A673 (cell line): Measurements from ENCODE around the gene WTAP. TPM values are rescaled to one million over a fixed set of nuclear protein-coding genes. Genes with fewer than 3 reads are reported as not detected.
"Not testable (repeated sequence)": the region's sequence is repeated elsewhere in the genome, so short reads cannot be mapped to it uniquely, and the experiment has no call there.

Experiments used
- BruUV-seq: library from RNA; stranded (reverse); fragments of 400-500 nt; replicated peaks from 2 replicates; lab custom pipeline; 2021; lab: Mats Ljungman, UMichigan
- CTCF ChIA-PET: fragments of 300-600 bp; sonication (Branson Sonifier 250); formaldehyde crosslinking; loops from one replicate; lab custom pipeline; 2022; ENCODE audit warnings: antibody characterized with exemption; lab: Charles Lee
- POLR2A ChIA-PET: fragments of 300-600 bp; sonication (Branson Sonifier 250); formaldehyde crosslinking; loops from one replicate; lab custom pipeline; 2022; ENCODE audit warnings: antibody characterized with exemption; ENCODE audit not compliant: low non-redundant PET; lab: Charles Lee
- DNase-seq: peaks from one replicate; pipeline ENCODE4 v3.0.0-alpha.2; 2015; ENCODE audit warnings: low spot score
- H3K27ac ChIP-seq: fragments of 200-600 bp; sonication (generic); 2 replicates; pipeline ENCODE4 v1.5.1; 2016; ENCODE audit warnings: mixed run types, low read depth, mild to moderate bottlenecking, mixed read lengths, antibody characterized with exemption, low read length; ENCODE audit not compliant: poor library complexity, severe bottlenecking
- H3K27me3 ChIP-seq: fragments of 200-600 bp; sonication (generic); replicated peaks from 2 replicates; pipeline ENCODE4 v1.6.1; 2017; ENCODE audit warnings: mixed run types, low read depth, mild to moderate bottlenecking, mixed read lengths, antibody characterized with exemption, low read length; ENCODE audit not compliant: insufficient read depth, poor library complexity
- H3K36me3 ChIP-seq: fragments of 200-600 bp; sonication (generic); 2 replicates; pipeline ENCODE4 v1.6.1; 2016; ENCODE audit warnings: mixed run types, mild to moderate bottlenecking, mixed read lengths, antibody characterized with exemption, low read length; ENCODE audit not compliant: insufficient read depth, poor library complexity, severe bottlenecking
- H3K4me1 ChIP-seq: fragments of 200-600 bp; sonication (generic); 2 replicates; pipeline ENCODE4 v1.6.1; 2017; ENCODE audit warnings: mixed run types, mild to moderate bottlenecking, mixed read lengths, antibody characterized with exemption, low read length; ENCODE audit not compliant: insufficient read depth, poor library complexity, severe bottlenecking
- H3K4me3 ChIP-seq: fragments of 200-600 bp; sonication (generic); 2 replicates; pipeline ENCODE4 v1.5.1; 2016; ENCODE audit warnings: low read depth, mixed run types, mild to moderate bottlenecking, mixed read lengths, low read length; ENCODE audit not compliant: poor library complexity, severe bottlenecking
- H3K9me3 ChIP-seq: fragments of 200-600 bp; sonication (generic); 2 replicates; pipeline ENCODE4 v1.6.1; 2016; ENCODE audit warnings: mixed run types, low read depth, mild to moderate bottlenecking, mixed read lengths, antibody characterized with exemption, low read length; ENCODE audit not compliant: poor library complexity, severe bottlenecking
- EZH2 ChIP-seq: fragments of 200-600 bp; sonication (generic); IDR thresholded peaks from 2 replicates; pipeline ENCODE4 v1.6.1; 2017; ENCODE audit warnings: borderline replicate concordance, low read depth, mild to moderate bottlenecking, mixed read lengths, antibody characterized with exemption, low read length; ENCODE audit not compliant: poor library complexity, severe bottlenecking
- intact Hi-C: fragments of 100-400 bp; cut with micrococcal nuclease; formaldehyde crosslinking; loops from one replicate; pipeline ENCODE4 v1.10.0; 2022; ENCODE audit not compliant: unreplicated experiment
- total RNA-seq: library from RNA; stranded (reverse); gene quantifications from 2 replicates; pipeline ENCODE4 v1.2.3, GENCODE V29; 2021
- TF ChIP-seq, protein P1 (sequence below): fragments of 300-800, 200-600 bp; sonication (generic); conservative IDR thresholded peaks from 2 replicates; pipeline ENCODE4 v1.5.1; 2017; ENCODE audit warnings: low read depth, mild to moderate bottlenecking, antibody characterized with exemption, low read length, moderate library complexity, mixed read lengths

WTAP gene
- total RNA-seq, 1 experiment from 2014 or later = 109 TPM

DNA sequence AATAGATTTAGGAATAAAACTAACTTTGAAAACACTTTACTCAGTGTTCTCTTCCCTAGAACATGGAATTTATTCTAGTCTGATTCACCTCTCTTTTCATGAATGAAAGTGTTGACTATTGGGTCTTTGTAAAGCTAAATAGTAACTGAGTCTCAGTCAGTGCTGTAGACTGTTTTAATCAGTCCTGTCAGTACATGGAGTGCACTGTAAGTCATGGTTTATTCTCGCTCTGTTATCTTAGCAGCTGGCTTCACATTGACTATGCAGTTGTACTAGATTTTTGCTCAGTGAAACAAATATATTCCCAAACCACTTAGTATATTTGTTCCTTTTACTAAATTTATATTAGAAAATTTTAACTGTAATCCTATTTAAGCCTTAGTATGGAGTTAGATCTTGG, 19.5 kb downstream of the WTAP start:
- peaks cover 100% of the 10 kb centered on the region for H3K36me3 ChIP-seq
- no TSS peak for BruUV-seq
- no peaks in the 10 kb centered on the region for H3K9me3 ChIP-seq
- intact Hi-C loops = no loop called here
- no peaks in the 10 kb centered on the region for H3K27me3 ChIP-seq
- H3K4me3 ChIP-seq = no peak overlapping the region
- POLR2A ChIA-PET = no interaction called here
- TF ChIP-seq EZH2 = no peak
- TF ChIP-seq, protein P1, sequence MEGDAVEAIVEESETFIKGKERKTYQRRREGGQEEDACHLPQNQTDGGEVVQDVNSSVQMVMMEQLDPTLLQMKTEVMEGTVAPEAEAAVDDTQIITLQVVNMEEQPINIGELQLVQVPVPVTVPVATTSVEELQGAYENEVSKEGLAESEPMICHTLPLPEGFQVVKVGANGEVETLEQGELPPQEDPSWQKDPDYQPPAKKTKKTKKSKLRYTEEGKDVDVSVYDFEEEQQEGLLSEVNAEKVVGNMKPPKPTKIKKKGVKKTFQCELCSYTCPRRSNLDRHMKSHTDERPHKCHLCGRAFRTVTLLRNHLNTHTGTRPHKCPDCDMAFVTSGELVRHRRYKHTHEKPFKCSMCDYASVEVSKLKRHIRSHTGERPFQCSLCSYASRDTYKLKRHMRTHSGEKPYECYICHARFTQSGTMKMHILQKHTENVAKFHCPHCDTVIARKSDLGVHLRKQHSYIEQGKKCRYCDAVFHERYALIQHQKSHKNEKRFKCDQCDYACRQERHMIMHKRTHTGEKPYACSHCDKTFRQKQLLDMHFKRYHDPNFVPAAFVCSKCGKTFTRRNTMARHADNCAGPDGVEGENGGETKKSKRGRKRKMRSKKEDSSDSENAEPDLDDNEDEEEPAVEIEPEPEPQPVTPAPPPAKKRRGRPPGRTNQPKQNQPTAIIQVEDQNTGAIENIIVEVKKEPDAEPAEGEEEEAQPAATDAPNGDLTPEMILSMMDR = no peak
- no peaks in the 10 kb centered on the region for H3K4me1 ChIP-seq
- CTCF ChIA-PET = interaction anchor here (0.5 kb wide), 1 partner anchor 20 kb away, joined by 3 read pairs; the partner anchor contains the start of gene WTAP
- DNase-seq = no peak
- H3K27ac ChIP-seq = no peak overlapping the region

DNA sequence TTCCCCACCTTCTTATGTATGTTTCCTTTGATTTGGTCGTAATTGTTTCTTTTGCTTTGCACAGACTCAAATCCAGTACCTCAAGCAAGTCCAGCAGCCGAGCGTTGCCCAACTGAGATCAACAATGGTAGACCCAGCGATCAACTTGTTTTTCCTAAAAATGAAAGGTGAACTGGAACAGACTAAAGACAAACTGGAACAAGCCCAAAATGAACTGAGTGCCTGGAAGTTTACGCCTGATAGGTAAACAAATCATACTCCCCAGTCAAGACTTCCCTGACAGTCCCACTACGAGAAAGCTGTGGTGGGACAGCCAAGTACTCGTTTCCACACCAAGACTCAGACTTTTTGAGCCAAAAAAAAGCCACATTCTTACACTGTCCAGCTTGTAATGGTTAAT, 20.8 kb downstream of the WTAP start:
- BruUV-seq, CTCF ChIA-PET, POLR2A ChIA-PET: not testable (repeated sequence)

DNA sequence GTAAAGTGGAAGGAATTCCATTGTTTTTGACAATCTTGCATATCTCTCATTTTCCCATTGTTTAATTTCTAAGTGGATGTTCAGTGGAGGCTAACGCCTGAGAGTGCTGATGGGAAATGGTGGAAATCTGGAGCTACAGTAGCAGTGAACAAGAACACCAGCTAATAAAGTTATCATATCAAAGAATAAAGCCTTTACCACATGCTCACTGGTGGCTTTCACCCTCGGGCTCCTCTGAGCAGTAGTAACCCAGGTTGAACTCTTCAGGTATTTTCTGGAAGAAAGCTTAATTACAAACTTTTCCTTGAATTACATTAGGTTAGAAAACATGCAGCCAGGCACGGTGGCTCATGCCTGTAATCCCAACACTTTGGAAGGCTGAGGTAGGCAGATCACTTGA, 24.1 kb downstream of the WTAP start:
- no peak overlapping the region for H3K4me3 ChIP-seq
- TF ChIP-seq, protein P1 = no peak
- TF ChIP-seq EZH2 = no peak
- H3K36me3 ChIP-seq = peaks cover 100% of the 10 kb centered on the region
- DNase-seq = no peak
- POLR2A ChIA-PET = no interaction called here
- no peaks in the 10 kb centered on the region for H3K9me3 ChIP-seq
- intact Hi-C loops = no loop called here
- no peak overlapping the region for H3K27ac ChIP-seq
- CTCF ChIA-PET = no interaction called here
- no TSS peak for BruUV-seq
- no peaks in the 10 kb centered on the region for H3K4me1 ChIP-seq
- H3K27me3 ChIP-seq = no peaks in the 10 kb centered on the region

More for the DNA sequence above, 20.8 kb downstream of the WTAP start:
- H3K4me3 ChIP-seq, intact Hi-C loops, H3K9me3 ChIP-seq, DNase-seq, H3K27me3 ChIP-seq, H3K4me1 ChIP-seq: not testable (repeated sequence)
- Histone ChIP-seq H3K36me3 (peaks cover 100% of the 10 kb centered on the region), H3K27ac (peak overlapping the region; percentile 15)
